Erythroblast (primary cell): ENCODE data around the gene NUP93.

ENCODE experiments used
- GATA1 ChIP-seq: IDR thresholded peaks from 2 replicates; pipeline ENCODE4 v1.6.1; 2011; ENCODE audit warnings: low read depth, mild to moderate bottlenecking, control low read depth, low read length, moderate library complexity
- POLR2A ChIP-seq: IDR thresholded peaks from 2 replicates; pipeline ENCODE4 v1.6.1; 2011; ENCODE audit warnings: mild to moderate bottlenecking, low read length

GRCh38 chr16:56855946-56856345 is 126.0 kb downstream of the NUP93 start:
- TF ChIP-seq POLR2A (no peak), GATA1 (no peak)
